GM12878 (cell line): ENCODE results near the gene KISS1R. TPM values are rescaled to one million over a fixed set of nuclear protein-coding genes. Genes with fewer than 3 reads are reported as not detected.

Source experiments
- ATF3 ChIP-seq: IDR thresholded peaks from 2 replicates; pipeline ENCODE4 v1.6.1; 2011; ENCODE audit warnings: low read depth, mild to moderate bottlenecking, low read length, moderate library complexity, borderline replicate concordance; ENCODE audit errors: extremely low read depth
- DPF2 ChIP-seq: fragments of 450-650 bp; IDR thresholded peaks from 2 replicates; pipeline ENCODE4 v1.6.1; 2017; ENCODE audit warnings: mild to moderate bottlenecking
- E2F4 ChIP-seq: IDR thresholded peaks from 2 replicates; pipeline ENCODE4 v1.6.1; 2012; ENCODE audit warnings: low read depth, low read length, improper control_type of control experiment
- EP300 ChIP-seq, 2 experiments: fragments of 150-350 bp in 1 of 2; IDR thresholded peaks; 2 replicates each; pipeline ENCODE4 v1.6.1; 2011 to 2012; ENCODE audit warnings: low read depth in 2 of 2, low read length in 2 of 2, borderline replicate concordance in 1 of 2, improper control_type of control experiment in 1 of 2, inconsistent platforms in 1 of 2; ENCODE audit not compliant: control insufficient read depth in 1 of 2
- ESRRA ChIP-seq: IDR thresholded peaks from 2 replicates; pipeline ENCODE4 v1.6.1; 2012; ENCODE audit warnings: mild to moderate bottlenecking, low read length, improper control_type of control experiment
- FOXM1 ChIP-seq: IDR thresholded peaks from 2 replicates; pipeline ENCODE4 v1.6.1; 2012; ENCODE audit warnings: low read depth, mild to moderate bottlenecking, inconsistent platforms, low read length, moderate library complexity
- GATAD2B ChIP-seq: fragments of 450-650 bp; conservative IDR thresholded peaks from 2 replicates; pipeline ENCODE4 v1.6.1; 2017; ENCODE audit warnings: low read depth, mild to moderate bottlenecking, moderate library complexity
- HSF1 ChIP-seq: fragments of 150-350 bp; IDR thresholded peaks from 2 replicates; pipeline ENCODE4 v1.6.1; 2014; ENCODE audit warnings: mild to moderate bottlenecking, low read depth, low read length
- MEF2A ChIP-seq: IDR thresholded peaks from 2 replicates; pipeline ENCODE4 v1.6.1; 2011; ENCODE audit warnings: low read depth, mild to moderate bottlenecking, low read length, moderate library complexity; ENCODE audit not compliant: insufficient read depth
- NFYB ChIP-seq: IDR thresholded peaks from 2 replicates; pipeline ENCODE4 v1.6.1; 2011; ENCODE audit warnings: low read depth, mild to moderate bottlenecking, low read length, improper control_type of control experiment, moderate library complexity; ENCODE audit not compliant: insufficient read depth
- PAX5 ChIP-seq: IDR thresholded peaks from 2 replicates; pipeline ENCODE4 v1.6.1; 2011; ENCODE audit warnings: low read depth, low read length, borderline replicate concordance
- PAX8 ChIP-seq: fragments of 450-650 bp; IDR thresholded peaks from 2 replicates; pipeline ENCODE4 v1.6.1; 2017; ENCODE audit warnings: mild to moderate bottlenecking, moderate library complexity
- PML ChIP-seq: IDR thresholded peaks from 2 replicates; pipeline ENCODE4 v1.6.1; 2012; ENCODE audit warnings: low read length, inconsistent platforms
- POLR2A ChIP-seq: IDR thresholded peaks from 2 replicates; pipeline ENCODE4 v1.6.1; 2011; ENCODE audit warnings: low read depth, mild to moderate bottlenecking, low read length
- POU2F2 ChIP-seq: IDR thresholded peaks from 3 replicates; pipeline ENCODE4 v1.6.1; 2011; ENCODE audit warnings: low read depth, mild to moderate bottlenecking, low read length, borderline replicate concordance
- RB1 ChIP-seq: fragments of 450-650 bp; formaldehyde crosslinking; IDR thresholded peaks from 2 replicates; pipeline ENCODE4 v1.6.1; 2017; ENCODE audit warnings: mild to moderate bottlenecking, borderline replicate concordance
- SIX5 ChIP-seq: IDR thresholded peaks from 2 replicates; pipeline ENCODE4 v1.6.1; 2011; ENCODE audit warnings: mild to moderate bottlenecking, low read depth, low read length, moderate library complexity; ENCODE audit not compliant: severe bottlenecking
- SMAD1 ChIP-seq: fragments of 450-650 bp; IDR thresholded peaks from 2 replicates; pipeline ENCODE4 v1.6.1; 2018; ENCODE audit warnings: mild to moderate bottlenecking, low read depth; ENCODE audit not compliant: partially characterized antibody
- SMARCA5 ChIP-seq: fragments of 450-650 bp; IDR thresholded peaks from 2 replicates; pipeline ENCODE4 v1.6.1; 2017; ENCODE audit warnings: mild to moderate bottlenecking
- SP1 ChIP-seq: IDR thresholded peaks from one replicate; pipeline ENCODE4 v1.6.1; 2011; ENCODE audit warnings: low read depth, low read length
- SPI1 ChIP-seq: IDR thresholded peaks from 2 replicates; pipeline ENCODE4 v1.6.1; 2011; ENCODE audit warnings: low read depth, mild to moderate bottlenecking, low read length, moderate library complexity, borderline replicate concordance; ENCODE audit not compliant: insufficient read depth
- SREBF2 ChIP-seq: IDR thresholded peaks from 2 replicates; pipeline ENCODE4 v1.6.1; 2012; ENCODE audit warnings: mild to moderate bottlenecking, low read length
- YY1 ChIP-seq: IDR thresholded peaks from 2 replicates; pipeline ENCODE4 v1.6.1; 2011; ENCODE audit warnings: low read depth, mild to moderate bottlenecking, low read length
- ZNF217 ChIP-seq: fragments of 450-650 bp; IDR thresholded peaks from 2 replicates; pipeline ENCODE4 v1.6.1; 2017; ENCODE audit warnings: antibody characterized with exemption, mild to moderate bottlenecking
- ZNF24 ChIP-seq: fragments of 450-650 bp; IDR thresholded peaks from 2 replicates; pipeline ENCODE4 v1.6.1; 2017; ENCODE audit warnings: antibody characterized with exemption, mild to moderate bottlenecking
- ZNF384 ChIP-seq: IDR thresholded peaks from 2 replicates; pipeline ENCODE4 v1.6.1; 2012; ENCODE audit warnings: low read depth, mild to moderate bottlenecking, low read length, improper control_type of control experiment, borderline replicate concordance
- polyA plus RNA-seq, 11 experiments: library from polyadenylated mRNA; depleted of rRNA in 4 of 11; unstranded in 6 of 11; stranded (reverse) in 5 of 11; fragments of >200 nt; fragmentation: Nextera tagmentation in 4 of 11; fragmentation: Illumina TruSeq in 1 of 11; extraction: Ambion mirVana in 4 of 11; extraction: Trizol in 1 of 11; gene quantifications; 1 replicate in 1 of 11; 2 replicates in 10 of 11; pipeline versions ENCODE4 v1.2.1 to v1.2.3, GENCODE V29; 2011 to 2016; ENCODE audit warnings: inconsistent platforms in 2 of 11, missing spikeins in 2 of 11, low read depth in 1 of 11
- total RNA-seq, 4 experiments: library from RNA; depleted of rRNA in 3 of 4; stranded (reverse); fragments of >200 nt in 3 of 4; fragmentation: Illumina TruSeq in 1 of 4; extraction: Trizol in 1 of 4; gene quantifications; 2 replicates each; pipeline versions ENCODE4 v1.2.1 to v1.2.3, GENCODE V29; 2013 to 2021
- TF ChIP-seq, protein P1 (sequence below): fragments of 450-650 bp; IDR thresholded peaks from 2 replicates; pipeline ENCODE4 v1.6.1; 2018; ENCODE audit warnings: mild to moderate bottlenecking, low read depth, moderate library complexity; ENCODE audit not compliant: partially characterized antibody

KISS1R gene
- total and polyA plus RNA-seq, 10 of the 15 experiments (the other 5 are each of a cell fraction or from before 2014, with no cell fraction given): 0.13 to 2.7 (median 1.4) TPM; not detected in 3

DNA sequence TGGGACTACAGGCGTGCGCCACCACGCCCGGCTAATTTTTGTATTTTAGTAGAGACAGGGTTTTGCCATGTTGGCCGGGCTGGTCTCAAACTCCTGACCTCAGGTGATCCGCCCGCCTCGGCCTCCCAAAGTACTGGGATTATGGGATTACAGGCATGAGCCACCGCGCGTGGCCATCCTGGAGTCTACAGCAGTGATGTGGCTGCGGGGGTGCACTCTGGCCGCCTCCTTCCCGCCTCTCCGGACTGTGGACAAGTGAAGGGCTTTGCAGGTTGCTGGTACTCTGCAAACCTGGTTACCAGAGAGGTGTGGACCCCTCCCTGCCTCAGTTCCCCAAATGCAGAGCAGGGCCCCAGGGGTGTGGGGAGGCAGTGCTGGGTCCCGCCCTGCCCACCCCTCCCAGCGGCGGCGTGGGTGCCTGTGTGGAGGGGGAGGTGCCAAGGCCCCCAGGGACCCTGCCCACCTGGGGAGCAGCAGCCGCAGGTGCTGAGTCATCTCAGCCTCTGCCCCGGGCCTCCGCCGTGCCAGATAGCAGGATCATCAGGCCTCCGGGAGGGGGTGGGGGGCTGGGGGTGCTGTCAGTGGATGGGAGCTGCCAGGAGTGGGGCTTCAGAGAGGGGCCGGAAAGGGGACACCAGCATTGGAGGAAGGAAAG is 31.8 kb downstream of the KISS1R start (continued):
- TF ChIP-seq RB1 (no peak), HSF1 (no peak), SMAD1 (no peak), ATF3 (no peak), PAX8 (no peak), PAX5 (peak; percentile 28; the same call in 1 of the 2 replicates), YY1 (no peak), DPF2 (0 out of 2 replicates have a peak, but pooled peaks have one; percentile 70), SMARCA5 (peak; percentile 16; the same call in 1 of the 2 replicates), NFYB (no peak), POLR2A (peak; percentile 41; the same call in 1 of the 2 replicates), SP1 (peak; percentile 51), PML (no peak), POU2F2 (peak; percentile 42; the same call in 1 of the 3 replicates), ESRRA (no peak), ZNF217 (no peak), EP300 (IDR thresholded peaks at IDR 0.05; ENCODE audit: borderline replicate concordance in 1 of 2, control insufficient read depth in 1 of 2, low read depth in 2 of 2, low read length in 2 of 2) (peak in 1 of 2 experiments; percentile 42; a peak in 1 of 4 replicates), E2F4 (no peak), GATAD2B (no peak), MEF2A (no peak), SPI1 (no peak), SREBF2 (no peak), SIX5 (no peak), ZNF384 (no peak), FOXM1 (no peak), ZNF24 (no peak)
- TF ChIP-seq, protein P1, sequence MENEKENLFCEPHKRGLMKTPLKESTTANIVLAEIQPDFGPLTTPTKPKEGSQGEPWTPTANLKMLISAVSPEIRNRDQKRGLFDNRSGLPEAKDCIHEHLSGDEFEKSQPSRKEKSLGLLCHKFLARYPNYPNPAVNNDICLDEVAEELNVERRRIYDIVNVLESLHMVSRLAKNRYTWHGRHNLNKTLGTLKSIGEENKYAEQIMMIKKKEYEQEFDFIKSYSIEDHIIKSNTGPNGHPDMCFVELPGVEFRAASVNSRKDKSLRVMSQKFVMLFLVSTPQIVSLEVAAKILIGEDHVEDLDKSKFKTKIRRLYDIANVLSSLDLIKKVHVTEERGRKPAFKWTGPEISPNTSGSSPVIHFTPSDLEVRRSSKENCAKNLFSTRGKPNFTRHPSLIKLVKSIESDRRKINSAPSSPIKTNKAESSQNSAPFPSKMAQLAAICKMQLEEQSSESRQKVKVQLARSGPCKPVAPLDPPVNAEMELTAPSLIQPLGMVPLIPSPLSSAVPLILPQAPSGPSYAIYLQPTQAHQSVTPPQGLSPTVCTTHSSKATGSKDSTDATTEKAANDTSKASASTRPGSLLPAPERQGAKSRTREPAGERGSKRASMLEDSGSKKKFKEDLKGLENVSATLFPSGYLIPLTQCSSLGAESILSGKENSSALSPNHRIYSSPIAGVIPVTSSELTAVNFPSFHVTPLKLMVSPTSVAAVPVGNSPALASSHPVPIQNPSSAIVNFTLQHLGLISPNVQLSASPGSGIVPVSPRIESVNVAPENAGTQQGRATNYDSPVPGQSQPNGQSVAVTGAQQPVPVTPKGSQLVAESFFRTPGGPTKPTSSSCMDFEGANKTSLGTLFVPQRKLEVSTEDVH: no peak
